H1 (cell line): Measurements from ENCODE around the gene FXYD7. TPM values are rescaled to one million over a fixed set of nuclear protein-coding genes. Genes with fewer than 3 reads are reported as not detected.

Source experiments
- CTCF ChIA-PET: fragments of 300-600 bp; sonication (Branson Sonifier 250); formaldehyde crosslinking; loops from one replicate; lab custom pipeline; 2021; ENCODE audit not compliant: partially characterized antibody; lab: Charles Lee
- POLR2A ChIA-PET: fragments of 300-600 bp; sonication (Branson Sonifier 250); formaldehyde crosslinking; loops from one replicate; lab custom pipeline; 2021; ENCODE audit warnings: inconsistent platforms; ENCODE audit not compliant: partially characterized antibody; lab: Charles Lee
- DNase-seq, 2 experiments: peaks; one replicate each; pipeline versions ENCODE4 v3.0.0 to v3.0.0-alpha.2; 2010 to 2022; ENCODE audit warnings: low spot score in 2 of 2, low read depth in 1 of 2, mixed read lengths in 1 of 2
- FAIRE-seq: peaks from 2 replicates; lab custom pipeline; 2011; peaks lifted over from hg19 to GRCh38; lab: Jason Lieb, UNC
- H2AFZ ChIP-seq: 2 replicates; pipeline ENCODE4 v1.8.1; 2012; ENCODE audit warnings: low read length, inconsistent platforms
- H2AK5ac ChIP-seq: 2 replicates; pipeline ENCODE4 v1.6.1; 2013; ENCODE audit warnings: low read depth, low read length
- H2BK120ac ChIP-seq: replicated peaks from 2 replicates; pipeline ENCODE3; 2013; ENCODE audit warnings: low read depth, low read length, inconsistent platforms
- H2BK12ac ChIP-seq: 2 replicates; pipeline ENCODE4 v1.6.1; 2013; ENCODE audit warnings: low read depth, low read length
- H2BK15ac ChIP-seq: 2 replicates; pipeline ENCODE4 v1.6.1; 2013; ENCODE audit warnings: low read length
- H2BK20ac ChIP-seq: 2 replicates; pipeline ENCODE4 v1.6.1; 2013; ENCODE audit warnings: low read length
- H2BK5ac ChIP-seq: 2 replicates; pipeline ENCODE4 v1.6.1; 2013; ENCODE audit warnings: low read depth, low read length
- H3K14ac ChIP-seq: 2 replicates; pipeline ENCODE4 v1.6.1; 2013; ENCODE audit warnings: inconsistent platforms; ENCODE audit not compliant: insufficient read length
- H3K18ac ChIP-seq: 2 replicates; pipeline ENCODE4 v1.6.1; 2013; ENCODE audit warnings: low read length; ENCODE audit errors: extremely low read depth
- H3K23ac ChIP-seq: 2 replicates; pipeline ENCODE4 v1.6.1; 2013; ENCODE audit warnings: inconsistent platforms; ENCODE audit not compliant: insufficient read length
- H3K23me2 ChIP-seq: 2 replicates; pipeline ENCODE4 v1.6.1; 2013; ENCODE audit warnings: low read depth, low read length
- H3K27ac ChIP-seq: 2 replicates; pipeline ENCODE4 v1.6.1; 2011; ENCODE audit warnings: low read depth, low read length, inconsistent platforms
- H3K27me3 ChIP-seq, 4 experiments: replicated peaks in 1 of 4; 1 replicate in 1 of 4; 2 replicates in 3 of 4; pipeline versions ENCODE4 v1.6.1 to v1.8.1; 2011 to 2013; ENCODE audit warnings: low read length in 3 of 4, mild to moderate bottlenecking in 3 of 4, inconsistent platforms in 2 of 4, mixed read lengths in 2 of 4, moderate library complexity in 1 of 4; ENCODE audit not compliant: control insufficient read depth in 3 of 4, insufficient read depth in 3 of 4; ENCODE audit errors: extremely low read depth in 1 of 4
- H3K36me3 ChIP-seq, 4 experiments: 2 replicates each; pipeline versions ENCODE4 v1.6.1 to v1.8.1; 2011 to 2013; ENCODE audit warnings: mild to moderate bottlenecking in 4 of 4, low read length in 3 of 4, moderate library complexity in 2 of 4, control low read depth in 1 of 4, inconsistent platforms in 1 of 4; ENCODE audit not compliant: insufficient read depth in 4 of 4, control insufficient read depth in 2 of 4
- H3K4ac ChIP-seq: replicated peaks from 2 replicates; pipeline ENCODE3; 2013; ENCODE audit warnings: low read length, low read depth, mixed read lengths, inconsistent platforms; ENCODE audit not compliant: insufficient read length
- H3K4me1 ChIP-seq, 4 experiments: replicated peaks in 1 of 4; 1 replicate in 1 of 4; 2 replicates in 3 of 4; pipeline versions ENCODE4 v1.6.1 to v1.8.1; 2011 to 2013; ENCODE audit warnings: low read length in 3 of 4, inconsistent platforms in 2 of 4, mixed read lengths in 1 of 4; ENCODE audit not compliant: insufficient read depth in 4 of 4, control insufficient read depth in 3 of 4
- H3K4me2 ChIP-seq, 2 experiments: 2 replicates each; pipeline versions ENCODE4 v1.6.1 to v1.8.1; 2011 to 2013; ENCODE audit warnings: low read depth in 2 of 2, low read length in 2 of 2, control low read depth in 1 of 2, inconsistent platforms in 1 of 2, mild to moderate bottlenecking in 1 of 2; ENCODE audit not compliant: insufficient read depth in 1 of 2
- H3K4me3 ChIP-seq, 4 experiments: fragments of 200-600, 300-600 bp in 1 of 4; sonication (generic), shearing (Covaris generic), sonication (Bioruptor Twin) in 1 of 4; 2 replicates each; pipeline versions ENCODE4 v1.5.1 to v1.8.1; 2011 to 2016; ENCODE audit warnings: low read length in 4 of 4, low read depth in 3 of 4, control low read depth in 2 of 4, inconsistent platforms in 2 of 4, mild to moderate bottlenecking in 2 of 4, mixed read lengths in 1 of 4, moderate library complexity in 1 of 4; ENCODE audit not compliant: insufficient read depth in 2 of 4; ENCODE audit errors: extremely low read depth in 1 of 4
- H3K56ac ChIP-seq: replicated peaks from 2 replicates; pipeline ENCODE3; 2013; ENCODE audit warnings: low read depth, mild to moderate bottlenecking, mixed read lengths, low read length, inconsistent platforms; ENCODE audit not compliant: insufficient read length
- H3K79me1 ChIP-seq: 2 replicates; pipeline ENCODE4 v1.6.1; 2013; ENCODE audit warnings: low read depth, low read length, control low read depth
- H3K79me2 ChIP-seq, 2 experiments: 2 replicates each; pipeline versions ENCODE4 v1.6.1 to v1.8.1; 2012 to 2013; ENCODE audit warnings: low read length in 2 of 2, mild to moderate bottlenecking in 2 of 2, inconsistent platforms in 1 of 2; ENCODE audit not compliant: insufficient read depth in 2 of 2, control insufficient read depth in 1 of 2
- H3K9ac ChIP-seq, 4 experiments: replicated peaks in 1 of 4; 1 replicate in 1 of 4; 2 replicates in 3 of 4; pipeline versions ENCODE4 v1.6.1 to v1.8.1; 2011 to 2013; ENCODE audit warnings: low read depth in 3 of 4, low read length in 3 of 4, control low read depth in 2 of 4, mild to moderate bottlenecking in 2 of 4, moderate library complexity in 2 of 4, inconsistent platforms in 1 of 4; ENCODE audit errors: extremely low read depth in 1 of 4
- H3K9me3 ChIP-seq, 2 experiments: 2 replicates each; pipeline versions ENCODE4 v1.6.1 to v1.8.1; 2012 to 2013; ENCODE audit warnings: mild to moderate bottlenecking in 2 of 2, moderate library complexity in 2 of 2, control low read depth in 1 of 2, inconsistent platforms in 1 of 2, low read depth in 1 of 2, low read length in 1 of 2, mixed read lengths in 1 of 2; ENCODE audit not compliant: insufficient read depth in 2 of 2
- H4K20me1 ChIP-seq, 2 experiments: replicated peaks in 1 of 2; 2 replicates each; pipeline versions ENCODE3 to v1.8.1; 2011 to 2013; ENCODE audit warnings: inconsistent platforms in 2 of 2, low read length in 2 of 2, mild to moderate bottlenecking in 1 of 2; ENCODE audit not compliant: insufficient read depth in 2 of 2, control insufficient read depth in 1 of 2
- H4K5ac ChIP-seq: 2 replicates; pipeline ENCODE4 v1.6.1; 2013; ENCODE audit warnings: low read length, low read depth, mixed read lengths, inconsistent platforms; ENCODE audit not compliant: insufficient read length
- H4K8ac ChIP-seq: 2 replicates; pipeline ENCODE4 v1.8.0; 2013; ENCODE audit warnings: mild to moderate bottlenecking, moderate library complexity, low read length, inconsistent platforms; ENCODE audit not compliant: insufficient read depth; ENCODE audit errors: extremely low read depth
- H4K91ac ChIP-seq: replicated peaks from 2 replicates; pipeline ENCODE3; 2013; ENCODE audit warnings: low read length, mixed read lengths, inconsistent platforms; ENCODE audit not compliant: insufficient read length
- BCL11A ChIP-seq, 2 experiments: IDR thresholded peaks; one replicate each; pipeline ENCODE4 v1.6.1; 2011; ENCODE audit warnings: low read depth in 2 of 2, low read length in 2 of 2, mild to moderate bottlenecking in 2 of 2
- E2F6 ChIP-seq: IDR thresholded peaks from 2 replicates; pipeline ENCODE4 v1.6.1; 2012; ENCODE audit warnings: inconsistent platforms
- KDM4A ChIP-seq: IDR thresholded peaks from one replicate; pipeline ENCODE4 v1.7.1; 2012; ENCODE audit warnings: low read depth, mild to moderate bottlenecking, moderate library complexity, low read length, inconsistent platforms; ENCODE audit not compliant: severe bottlenecking
- RBBP5 ChIP-seq: IDR thresholded peaks from 2 replicates; pipeline ENCODE4 v1.7.1; 2012; ENCODE audit warnings: low read depth, mild to moderate bottlenecking, inconsistent platforms, low read length, moderate library complexity, borderline replicate concordance
- RXRA ChIP-seq: IDR thresholded peaks from 2 replicates; pipeline ENCODE4 v1.6.1; 2011; ENCODE audit warnings: low read depth, mild to moderate bottlenecking, low read length, moderate library complexity; ENCODE audit not compliant: insufficient read depth
- SUZ12 ChIP-seq: fragments of 200-600 bp; sonication (generic); IDR thresholded peaks from 2 replicates; pipeline ENCODE4 v1.6.1; 2012; ENCODE audit warnings: mild to moderate bottlenecking, inconsistent platforms, low read length, moderate library complexity, mixed read lengths
- WGBS, 2 experiments: shearing (Covaris generic) in 1 of 2; methylation state at CpG; one replicate each; pipeline versions ENCODE4 v1.1.6 to v1.1.7; 2013 to 2015; ENCODE audit warnings: low lambda C conversion rate in 2 of 2, mixed read lengths in 2 of 2, inconsistent platforms in 1 of 2, low coverage in 1 of 2, missing lambda C conversion rate in 1 of 2; ENCODE audit not compliant: insufficient replicate concordance in 2 of 2, insufficient coverage in 1 of 2, insufficient read length in 1 of 2; ENCODE audit errors: extremely low coverage in 1 of 2, missing lambda C conversion rate in 1 of 2; 5-methylcytosine and 5-hydroxymethylcytosine counted together
- polyA plus RNA-seq, 7 experiments: library from polyadenylated mRNA; depleted of rRNA in 3 of 7; stranded (reverse) in 5 of 7; unstranded in 2 of 7; fragments of >200 nt in 5 of 7; fragments of 200-250 nt in 2 of 7; gene quantifications; 1 replicate in 5 of 7; 2 replicates in 1 of 7; 4 replicates in 1 of 7; pipeline versions ENCODE4 v1.2.1 to v1.2.3, GENCODE V29; 2011 to 2013; ENCODE audit warnings: missing spikeins in 2 of 7, mixed read lengths in 2 of 7
- total RNA-seq: library from RNA; stranded (reverse); fragmentation: NEBNext Ultra II Directional; extraction: Animal tissue kit (Norgen Biotek cat#: 25700); gene quantifications from 2 replicates; pipeline ENCODE4 v1.2.1, GENCODE V29; 2021

Gene FXYD7
- total and polyA plus RNA-seq, 2 of the 8 experiments (the other 6 are each of a cell fraction or from before 2014, with no cell fraction given): 12.1 to 14.3 TPM

GRCh38 chr19:35176181-35176570 lies 33.1 kb downstream of the FXYD7 start:
- FAIRE-seq: no peak
- no peak overlapping the region for H3K9ac ChIP-seq
- H3K4ac ChIP-seq: no peak overlapping the region
- WGBS, 2 experiments: 87% methylated on average over 3 of the region's 3 CpGs; no CpG with 5 or more reads in 1 of the 2 experiments
- no peak overlapping the region for H3K56ac ChIP-seq
- no peak overlapping the region for H4K8ac ChIP-seq
- H3K23ac ChIP-seq: no peak overlapping the region
- no peak overlapping the region for H2AFZ ChIP-seq
- no peak for DNase-seq
- no peak overlapping the region for H3K18ac ChIP-seq
- no peaks in the 10 kb centered on the region for H3K23me2 ChIP-seq
- H3K4me1 ChIP-seq: no peaks in the 10 kb centered on the region
- no peak overlapping the region for H2AK5ac ChIP-seq
- H2BK15ac ChIP-seq: no peak overlapping the region
- H3K79me1 ChIP-seq: no peaks in the 10 kb centered on the region
- no peak overlapping the region for H2BK12ac ChIP-seq
- H4K91ac ChIP-seq: no peak overlapping the region
- H3K79me2 ChIP-seq: no peaks in the 10 kb centered on the region
- no peak overlapping the region for H4K5ac ChIP-seq
- H3K14ac ChIP-seq: no peak overlapping the region
- no peak overlapping the region for H2BK20ac ChIP-seq
- CTCF ChIA-PET: interaction anchor here (0.7 to 1.5 kb wide), 2 partner anchors 24 to 34 kb away, joined by 3 to 5 read pairs; no protein-coding TSS in a partner anchor
- POLR2A ChIA-PET: interaction anchor here (0.7 to 2.2 kb wide), 4 partner anchors 9 to 22 kb away, joined by 3 to 5 read pairs (median 4); partner anchors contain the start of gene FXYD5
- H3K27ac ChIP-seq: no peak overlapping the region
- H3K9me3 ChIP-seq: no peaks in the 10 kb centered on the region
- H2BK5ac ChIP-seq: no peak overlapping the region
- no peak overlapping the region for H3K4me2 ChIP-seq
- no peaks in the 10 kb centered on the region for H4K20me1 ChIP-seq
- no peak overlapping the region for H3K4me3 ChIP-seq
- no peak overlapping the region for H2BK120ac ChIP-seq
- no peaks in the 10 kb centered on the region for H3K36me3 ChIP-seq
- no peaks in the 10 kb centered on the region for H3K27me3 ChIP-seq
- TF ChIP-seq RXRA: no peak
- no peak for TF ChIP-seq BCL11A (IDR thresholded peaks at IDR 0.05; ENCODE audit: low read depth in 2 of 2, low read length in 2 of 2)
- no peak for TF ChIP-seq KDM4A
- no peak for TF ChIP-seq SUZ12
- TF ChIP-seq RBBP5: no peak
- TF ChIP-seq E2F6: no peak
